WTC11 (cell line): ENCODE data around the gene RNF222. TPM values are rescaled to one million over a fixed set of nuclear protein-coding genes. Genes with fewer than 3 reads are reported as not detected.
A peak's percentile ranks its signal among the peaks of the same experiment; 100 is the strongest.

Experiments
- ATAC-seq: fragments of 200-7000 bp; cut with Tn5 transposase; 2 replicates; pipeline ENCODE4 v1.10.0; 2021; ENCODE audit warnings: mild to moderate bottlenecking, moderate library complexity
- CTCF ChIA-PET: fragments of 300-600 bp; sonication (Branson Sonifier 250); formaldehyde crosslinking; loops from one replicate; lab custom pipeline; 2021; ENCODE audit warnings: antibody characterized with exemption; lab: Charles Lee
- POLR2A ChIA-PET: fragments of 350-600 bp; sonication (Branson Sonifier 250); formaldehyde crosslinking; loops from one replicate; lab custom pipeline; 2021; ENCODE audit warnings: antibody characterized with exemption; lab: Charles Lee
- DNase-seq: peaks from one replicate; pipeline ENCODE4 v3.0.0; 2021; ENCODE audit warnings: low spot score
- H3K27ac Mint-ChIP-seq: 2 replicates; pipeline ENCODE4 v1.8.0; 2021; ENCODE audit warnings: mixed read lengths
- H3K27me3 Mint-ChIP-seq: 2 replicates; pipeline ENCODE4 v1.8.0; 2021; ENCODE audit warnings: low read depth, mild to moderate bottlenecking, moderate library complexity, mixed read lengths
- H3K36me3 Mint-ChIP-seq: 2 replicates; pipeline ENCODE4 v1.8.0; 2021; ENCODE audit warnings: mixed read lengths
- H3K4me1 Mint-ChIP-seq: 2 replicates; pipeline ENCODE4 v1.8.0; 2022; ENCODE audit warnings: mixed read lengths
- H3K4me3 Mint-ChIP-seq: 2 replicates; pipeline ENCODE4 v1.8.0; 2021; ENCODE audit warnings: mild to moderate bottlenecking, moderate library complexity, mixed read lengths
- H3K9me3 Mint-ChIP-seq: 2 replicates; pipeline ENCODE4 v1.8.0; 2021; ENCODE audit warnings: mixed read lengths
- ARID4B ChIP-seq: sonication (generic); formaldehyde crosslinking; IDR thresholded peaks from 2 replicates; pipeline ENCODE4 v1.8.0; 2023; ENCODE audit warnings: missing genetic modification reagents, mild to moderate bottlenecking, borderline replicate concordance
- ATF6 ChIP-seq: sonication (generic); formaldehyde crosslinking; IDR thresholded peaks from 2 replicates; pipeline ENCODE4 v1.8.1; 2023; ENCODE audit warnings: mild to moderate bottlenecking, missing genetic modification reagents
- E2F5 ChIP-seq: sonication (generic); formaldehyde crosslinking; IDR thresholded peaks from 2 replicates; pipeline ENCODE4 v1.8.1; 2022; ENCODE audit warnings: mild to moderate bottlenecking, moderate library complexity, missing genetic modification reagents
- ESRRA ChIP-seq: sonication (generic); formaldehyde crosslinking; IDR thresholded peaks from 2 replicates; pipeline ENCODE4 v1.8.1; 2022; ENCODE audit warnings: mild to moderate bottlenecking, missing genetic modification reagents, borderline replicate concordance
- FOXK1 ChIP-seq: sonication (generic); formaldehyde crosslinking; IDR thresholded peaks from 2 replicates; pipeline ENCODE4 v1.8.0; 2022; ENCODE audit warnings: mild to moderate bottlenecking, moderate library complexity, missing genetic modification reagents
- HMGXB4 ChIP-seq: sonication (generic); formaldehyde crosslinking; IDR thresholded peaks from 2 replicates; pipeline ENCODE4 v1.8.1; 2023; ENCODE audit warnings: mild to moderate bottlenecking, moderate library complexity, missing genetic modification reagents
- MAX ChIP-seq: sonication (generic); formaldehyde crosslinking; IDR thresholded peaks from 2 replicates; pipeline ENCODE4 v1.8.0; 2022; ENCODE audit warnings: mild to moderate bottlenecking, missing genetic modification reagents
- MYBL2 ChIP-seq: sonication (generic); formaldehyde crosslinking; IDR thresholded peaks from 2 replicates; pipeline ENCODE4 v1.8.1; 2023; ENCODE audit warnings: mild to moderate bottlenecking, moderate library complexity, missing genetic modification reagents
- NFE2L1 ChIP-seq: sonication (generic); formaldehyde crosslinking; IDR thresholded peaks from 2 replicates; pipeline ENCODE4 v1.8.1; 2023; ENCODE audit warnings: missing genetic modification reagents
- NR1H2 ChIP-seq: sonication (generic); formaldehyde crosslinking; IDR thresholded peaks from 2 replicates; pipeline ENCODE4 v1.9.0; 2021; ENCODE audit warnings: mild to moderate bottlenecking, moderate library complexity, missing genetic modification reagents
- PRRX2 ChIP-seq: fragments of 250-450 bp; sonication (Bioruptor Pico); IDR thresholded peaks from 2 replicates; pipeline ENCODE4 v1.8.0; 2021; ENCODE audit warnings: mild to moderate bottlenecking
- SMAD3 ChIP-seq: sonication (generic); formaldehyde crosslinking; IDR thresholded peaks from 2 replicates; pipeline ENCODE4 v1.8.0; 2022; ENCODE audit warnings: missing genetic modification reagents, mild to moderate bottlenecking, borderline replicate concordance
- SMAD4 ChIP-seq: sonication (generic); formaldehyde crosslinking; IDR thresholded peaks from 2 replicates; pipeline ENCODE4 v1.8.0; 2022; ENCODE audit warnings: mild to moderate bottlenecking, missing genetic modification reagents
- TEAD1 ChIP-seq: sonication (generic); formaldehyde crosslinking; IDR thresholded peaks from 2 replicates; pipeline ENCODE4 v1.8.0; 2022; ENCODE audit warnings: mild to moderate bottlenecking, missing genetic modification reagents
- ZMAT4 ChIP-seq: fragments of 250-450 bp; sonication (Bioruptor Pico); IDR thresholded peaks from 2 replicates; pipeline ENCODE4 v1.9.0; 2021; ENCODE audit warnings: mild to moderate bottlenecking
- ZNF219 ChIP-seq: sonication (generic); formaldehyde crosslinking; IDR thresholded peaks from 2 replicates; pipeline ENCODE4 v1.8.0; 2023; ENCODE audit warnings: missing genetic modification reagents, mild to moderate bottlenecking, borderline replicate concordance
- ZNF317 ChIP-seq: sonication (generic); formaldehyde crosslinking; IDR thresholded peaks from 2 replicates; pipeline ENCODE4 v1.8.1; 2023; ENCODE audit warnings: low read depth, mild to moderate bottlenecking, moderate library complexity, missing genetic modification reagents, borderline replicate concordance
- ZNF423 ChIP-seq: fragments of 250-450 bp; sonication (Bioruptor Pico); IDR thresholded peaks from 2 replicates; pipeline ENCODE4 v2.1.2; 2022; ENCODE audit warnings: mild to moderate bottlenecking, moderate library complexity
- ZSCAN18 ChIP-seq: fragments of 250-450 bp; sonication (Bioruptor Pico); IDR thresholded peaks from 2 replicates; pipeline ENCODE4 v2.1.2; 2022; ENCODE audit warnings: mild to moderate bottlenecking, moderate library complexity
- total RNA-seq: library from RNA; stranded (reverse); gene quantifications from 3 replicates; pipeline ENCODE4 v1.2.3, GENCODE V29; 2021

The RNF222 gene
- total RNA-seq, 1 experiment from 2014 or later: not detected

GRCh38 chr17:8436169-8436843 is 38.7 kb upstream of the RNF222 start:
- H3K27ac Mint-ChIP-seq: peak overlapping the region; percentile 96
- ATAC-seq (peak; percentile 49), DNase-seq (peak; percentile 55)
- no peaks in the 10 kb centered on the region; the same call in 1 of the 2 replicates for H3K27me3 Mint-ChIP-seq
- ChIA-PET CTCF (interaction anchor here (0.7 to 2.0 kb wide), 9 partner anchors 26 to 452 kb away, joined by 3 to 21 read pairs (median 5); no protein-coding TSS in a partner anchor), POLR2A (interaction anchor here (0.9 to 1.5 kb wide), 6 partner anchors 12 to 226 kb away, joined by 3 to 5 read pairs (median 3); partner anchors contain the start of genes AURKB and MYH10)
- H3K9me3 Mint-ChIP-seq: no peaks in the 10 kb centered on the region
- peaks cover 6% of the 10 kb centered on the region for H3K36me3 Mint-ChIP-seq
- 0 out of 2 replicates have a peak, but pooled peaks have one; percentile 11 for TF ChIP-seq MAX (CRISPR knock-in tag)
- TF ChIP-seq ZNF317 (CRISPR knock-in tag): 0 out of 2 replicates have a peak, but pooled peaks have one; percentile 25
- no peak for TF ChIP-seq ZNF423 (CRISPR knock-in tag)
- TF ChIP-seq ESRRA (CRISPR knock-in tag): 0 out of 2 replicates have a peak, but pooled peaks have one; percentile 20
- TF ChIP-seq HMGXB4: peak; percentile 72
- no peak for TF ChIP-seq SMAD3
- TF ChIP-seq ZSCAN18 (CRISPR knock-in tag): no peak
- no peak for TF ChIP-seq SMAD4
- no peak for TF ChIP-seq ZNF219 (CRISPR knock-in tag)
- TF ChIP-seq ATF6 (CRISPR knock-in tag): no peak
- H3K4me3 Mint-ChIP-seq: peak overlapping the region; percentile 89
- peaks cover 13% of the 10 kb centered on the region for H3K4me1 Mint-ChIP-seq

GRCh38 chr17:8435245-8436168 is 37.9 kb upstream of the RNF222 start, which contains the start of gene NDEL1:
NDEL1 (plus strand) TSS chr17:8435884; CDS start chr17:8444272, 8,388 bp downstream.
- ChIA-PET CTCF (interaction anchor here (0.7 to 2.0 kb wide), 8 partner anchors 25 to 453 kb away, joined by 3 to 21 read pairs (median 4); no protein-coding TSS in a partner anchor), POLR2A (interaction anchor here (0.9 to 1.5 kb wide), 5 partner anchors 34 to 195 kb away, joined by 3 to 5 read pairs (median 3); partner anchors contain the start of gene MYH10)
- Mint-ChIP-seq H3K27me3 (no peaks in the 10 kb centered on the region; the same call in 1 of the 2 replicates), H3K27ac (peak within 1 kb of the TSS; percentile 99), H3K9me3 (no peaks in the 10 kb centered on the region), H3K36me3 (peaks cover 6% of the 10 kb centered on the region), H3K4me3 (peak within 1 kb of the TSS; percentile 89), H3K4me1 (peaks cover 13% of the 10 kb centered on the region)
- DNase-seq (peak; percentile 99), ATAC-seq (peak; percentile 98)
- TF ChIP-seq NFE2L1 (peak; percentile 75; the same call in 1 of the 2 replicates), NR1H2 (no peak), FOXK1 (CRISPR knock-in tag) (peak; percentile 61), MAX (CRISPR knock-in tag) (peak; percentile 53; the same call in 1 of the 2 replicates), PRRX2 (CRISPR knock-in tag) (no peak), ARID4B (CRISPR knock-in tag) (peak; percentile 86; the same call in 1 of the 2 replicates), E2F5 (CRISPR knock-in tag) (no peak; the same call in 1 of the 2 replicates), TEAD1 (CRISPR knock-in tag) (peak; percentile 78; the same call in 1 of the 2 replicates), MYBL2 (CRISPR knock-in tag) (0 out of 2 replicates have a peak, but pooled peaks have one; percentile 25), ZMAT4 (CRISPR knock-in tag) (no peak)
